AG10803 (cell line): ENCODE results near the gene AKT2.
A peak's percentile ranks its signal among the peaks of the same experiment; 100 is the strongest.

ENCODE experiments used
- DNase-seq: peaks from one replicate; pipeline ENCODE4 v3.0.0; 2010; ENCODE audit warnings: low read depth
- H3K4me3 ChIP-seq: 2 replicates; pipeline ENCODE4 v1.5.1; 2011; ENCODE audit warnings: mild to moderate bottlenecking, low read length, control low read depth
- TF ChIP-seq, protein P1 (sequence below): conservative IDR thresholded peaks from 2 replicates; pipeline ENCODE4 v1.5.1; 2011; ENCODE audit warnings: mild to moderate bottlenecking, low read length, control low read depth, inconsistent platforms

AKT2 gene

DNA sequence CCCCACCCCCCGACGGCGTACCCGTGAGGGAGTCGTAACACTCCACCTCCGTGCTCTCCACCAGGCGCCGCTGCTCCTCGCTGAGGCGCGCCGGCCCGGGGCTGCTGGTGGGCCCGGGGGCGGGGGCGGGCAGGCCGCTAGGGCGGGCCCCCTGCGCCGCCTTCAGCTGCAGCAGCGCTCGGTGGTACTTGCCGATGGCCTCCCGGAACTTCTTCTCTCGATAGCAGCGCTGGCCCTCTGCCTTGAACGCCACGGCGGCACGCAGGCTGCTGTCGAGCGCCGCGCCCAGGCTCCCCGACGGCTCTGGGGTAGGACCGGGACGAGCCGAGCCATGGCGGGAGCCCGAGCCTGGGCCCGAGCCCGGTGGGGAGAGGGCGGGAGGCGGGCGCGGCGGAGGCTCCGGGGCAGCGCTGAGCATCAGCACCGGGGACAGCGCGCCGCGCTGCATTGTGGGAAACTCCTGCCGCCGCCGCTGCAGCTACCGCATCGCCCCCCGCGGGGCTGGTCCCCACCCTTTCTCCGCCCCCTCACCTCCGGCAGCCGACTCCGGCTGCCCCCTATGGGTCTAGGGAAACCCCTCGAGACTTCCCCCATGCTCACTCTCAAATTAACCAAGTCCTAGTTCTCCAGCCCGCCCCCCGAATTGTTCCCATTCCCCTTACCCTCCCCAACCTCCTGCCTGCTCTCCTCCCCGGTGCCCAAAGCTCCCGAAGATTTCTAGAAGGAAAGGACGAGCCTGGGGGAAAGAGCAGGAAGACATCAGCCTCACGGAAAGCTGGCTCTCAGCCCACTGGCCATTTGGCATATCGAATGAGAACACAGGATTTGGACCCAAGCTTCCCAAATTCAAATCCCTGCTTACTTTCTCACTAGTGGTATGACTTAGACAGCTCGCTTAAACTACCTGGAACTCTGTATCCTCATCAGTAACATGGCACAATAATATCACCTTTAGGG, 66.9 kb downstream of the AKT2 start, which contains the start of gene TTC9B:
Gene TTC9B (minus strand): TSS at position 451 of the 957 bp plus-strand sequence. CDS start 3 bp downstream, at position 448.
- no peak within 1 kb of the TSS for H3K4me3 ChIP-seq
- TF ChIP-seq, protein P1, sequence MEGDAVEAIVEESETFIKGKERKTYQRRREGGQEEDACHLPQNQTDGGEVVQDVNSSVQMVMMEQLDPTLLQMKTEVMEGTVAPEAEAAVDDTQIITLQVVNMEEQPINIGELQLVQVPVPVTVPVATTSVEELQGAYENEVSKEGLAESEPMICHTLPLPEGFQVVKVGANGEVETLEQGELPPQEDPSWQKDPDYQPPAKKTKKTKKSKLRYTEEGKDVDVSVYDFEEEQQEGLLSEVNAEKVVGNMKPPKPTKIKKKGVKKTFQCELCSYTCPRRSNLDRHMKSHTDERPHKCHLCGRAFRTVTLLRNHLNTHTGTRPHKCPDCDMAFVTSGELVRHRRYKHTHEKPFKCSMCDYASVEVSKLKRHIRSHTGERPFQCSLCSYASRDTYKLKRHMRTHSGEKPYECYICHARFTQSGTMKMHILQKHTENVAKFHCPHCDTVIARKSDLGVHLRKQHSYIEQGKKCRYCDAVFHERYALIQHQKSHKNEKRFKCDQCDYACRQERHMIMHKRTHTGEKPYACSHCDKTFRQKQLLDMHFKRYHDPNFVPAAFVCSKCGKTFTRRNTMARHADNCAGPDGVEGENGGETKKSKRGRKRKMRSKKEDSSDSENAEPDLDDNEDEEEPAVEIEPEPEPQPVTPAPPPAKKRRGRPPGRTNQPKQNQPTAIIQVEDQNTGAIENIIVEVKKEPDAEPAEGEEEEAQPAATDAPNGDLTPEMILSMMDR: no peak
- no peak for DNase-seq

DNA sequence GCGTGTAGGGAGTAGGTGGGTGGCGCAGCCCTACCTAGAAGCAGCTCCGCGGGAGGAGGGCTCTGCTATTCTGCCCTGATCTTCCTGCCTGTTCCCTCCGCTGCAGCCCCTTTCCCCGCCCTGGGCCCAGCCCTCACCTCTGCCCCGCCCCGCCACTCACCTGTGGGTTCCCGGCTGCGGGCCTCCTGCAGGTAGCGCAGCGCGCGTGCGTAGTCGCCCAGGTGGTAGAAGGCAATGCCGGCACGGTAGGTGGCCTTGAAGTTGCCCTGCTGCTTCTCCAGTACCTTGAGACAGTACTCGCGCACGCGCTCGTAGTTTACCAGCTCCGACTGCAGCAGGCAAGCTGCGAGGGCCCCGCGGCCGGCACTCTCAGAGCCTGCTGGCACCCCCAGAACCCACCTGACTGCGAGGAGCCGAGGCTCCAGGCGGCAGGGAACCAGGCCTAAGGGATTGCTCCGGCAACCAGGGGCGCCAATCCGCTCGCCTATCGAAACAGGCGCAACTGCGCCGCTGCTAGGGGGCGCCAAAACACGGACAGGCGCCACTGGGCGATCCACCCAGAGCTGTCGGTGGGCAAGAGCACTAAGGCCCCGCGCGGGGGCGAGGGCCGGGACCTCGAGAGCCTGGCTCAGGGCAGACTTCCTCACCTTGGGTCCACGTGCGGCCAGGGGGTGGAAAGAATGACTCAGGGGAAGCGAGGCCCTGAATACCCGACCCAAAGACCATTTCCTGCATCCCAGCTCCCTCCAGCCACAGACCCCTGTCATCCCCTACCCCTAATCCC, 67.9 kb downstream of the AKT2 start:
- no peak overlapping the region for H3K4me3 ChIP-seq
- TF ChIP-seq, protein P1: 0 out of 2 replicates have a peak, but pooled peaks have one; percentile 7
- no peak for DNase-seq

DNA sequence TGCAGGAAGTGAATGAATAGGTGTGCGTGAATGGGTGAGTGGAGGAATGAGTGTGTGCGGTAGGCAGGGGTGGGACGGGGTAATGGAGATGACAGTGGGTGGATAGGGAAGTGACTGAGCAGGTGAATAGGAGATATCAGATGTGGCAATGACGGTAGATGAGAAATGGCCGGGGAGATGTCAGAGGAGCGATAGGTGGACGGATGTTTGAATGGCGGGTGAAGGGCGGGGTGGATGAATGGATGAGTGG, 68.4 kb downstream of the AKT2 start:
- DNase-seq: no peak
- TF ChIP-seq, protein P1: no peak
- H3K4me3 ChIP-seq: no peak overlapping the region

DNA sequence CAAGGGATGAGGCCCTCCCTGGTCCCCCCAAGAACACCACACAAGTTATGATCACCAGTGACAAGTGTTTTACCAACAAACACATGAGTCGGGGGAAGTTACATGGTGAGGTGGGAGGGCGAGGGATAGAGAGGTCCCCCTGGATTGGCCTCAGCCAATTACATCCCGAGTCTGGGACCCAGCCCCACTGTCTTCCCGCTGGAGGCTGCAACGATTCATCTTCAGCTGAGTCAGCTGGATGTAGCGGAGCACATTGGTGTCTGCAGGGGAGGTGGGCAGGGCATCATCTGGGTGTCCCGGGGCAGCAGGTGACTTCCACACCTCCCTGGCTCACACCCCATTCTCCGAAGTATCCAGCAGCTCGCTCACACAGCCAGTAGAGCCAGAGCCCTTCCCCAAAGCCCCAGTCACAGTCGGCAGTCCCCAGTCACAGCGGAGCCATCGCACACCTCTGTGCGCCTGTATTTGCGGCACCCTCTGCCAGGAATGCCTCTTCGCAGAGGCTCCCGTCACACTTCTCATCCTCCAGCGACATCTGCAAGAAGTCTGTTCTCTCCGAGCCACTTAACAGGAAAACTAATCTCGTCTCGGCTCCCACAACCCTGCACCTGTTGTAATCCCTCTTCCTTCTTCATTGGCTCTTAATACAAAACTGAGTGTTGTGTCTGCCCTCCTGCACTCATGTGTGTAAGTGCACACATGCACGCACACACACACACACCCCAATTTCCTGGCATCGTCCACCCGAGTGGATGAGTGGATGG, 69.0 kb downstream of the AKT2 start:
- no peak overlapping the region for H3K4me3 ChIP-seq
- TF ChIP-seq, protein P1: no peak
- DNase-seq: no peak

DNA sequence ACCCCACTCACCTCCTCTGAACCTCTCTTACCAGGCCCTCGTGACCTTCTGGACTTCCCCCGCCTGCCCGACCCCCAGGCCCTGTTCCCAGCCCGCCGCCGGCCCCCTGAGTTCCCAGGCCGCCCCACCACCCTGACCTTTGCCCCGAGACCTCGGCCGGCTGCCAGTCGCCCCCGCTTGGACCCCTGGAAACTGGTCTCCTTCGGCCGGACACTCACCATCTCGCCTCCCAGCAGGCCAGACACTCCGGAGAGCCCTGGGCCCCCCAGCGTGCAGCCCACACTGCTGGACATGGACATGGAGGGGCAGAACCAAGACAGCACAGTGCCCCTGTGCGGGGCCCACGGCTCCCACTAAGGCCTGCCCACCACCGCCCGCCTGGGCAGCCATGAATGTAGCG, 70.2 kb downstream of the AKT2 start:
- no peak for DNase-seq
- TF ChIP-seq, protein P1: no peak
- H3K4me3 ChIP-seq: no peak overlapping the region

DNA sequence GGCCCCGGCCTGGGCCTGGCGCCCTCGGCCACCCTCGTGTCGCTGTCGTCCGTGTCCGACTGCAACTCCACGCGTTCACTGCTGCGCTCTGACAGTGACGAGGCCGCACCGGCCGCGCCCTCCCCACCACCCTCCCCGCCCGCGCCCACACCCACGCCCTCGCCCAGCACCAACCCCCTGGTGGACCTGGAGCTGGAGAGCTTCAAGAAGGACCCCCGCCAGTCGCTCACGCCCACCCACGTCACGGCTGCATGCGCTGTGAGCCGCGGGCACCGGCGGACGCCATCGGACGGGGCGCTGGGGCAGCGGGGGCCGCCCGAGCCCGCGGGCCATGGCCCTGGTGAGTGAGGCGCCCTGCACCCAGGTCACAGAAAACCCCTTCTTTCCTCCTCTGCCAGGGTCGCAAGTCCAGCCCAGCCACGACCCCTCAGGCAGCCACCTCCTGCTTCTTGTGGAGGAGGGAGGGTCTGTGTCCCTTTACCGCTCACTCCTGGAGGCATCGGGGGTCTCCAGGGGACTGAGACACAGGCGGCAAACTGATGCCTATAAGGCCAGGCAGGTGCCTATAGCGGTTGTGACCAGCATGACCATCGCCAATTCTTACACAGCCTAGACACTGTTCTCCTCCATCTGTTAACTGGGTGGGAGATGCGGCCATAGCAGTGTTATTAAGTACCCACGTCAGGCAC, 71.1 kb downstream of the AKT2 start:
- H3K4me3 ChIP-seq: no peak overlapping the region
- TF ChIP-seq, protein P1: no peak
- no peak for DNase-seq
